H1 (cell line): ENCODE results near the gene DIP2B. TPM values are rescaled to one million over a fixed set of nuclear protein-coding genes. Genes with fewer than 3 reads are reported as not detected.

ENCODE experiments used
- KDM1A ChIP-seq: fragments of 200-600, 300-600 bp; sonication (generic); IDR thresholded peaks from 2 replicates; pipeline ENCODE4 v1.7.1; 2016; ENCODE audit warnings: mild to moderate bottlenecking, low read length, borderline replicate concordance
- polyA plus RNA-seq, 7 experiments: library from polyadenylated mRNA; depleted of rRNA in 3 of 7; stranded (reverse) in 5 of 7; unstranded in 2 of 7; fragments of >200 nt in 5 of 7; fragments of 200-250 nt in 2 of 7; gene quantifications; 1 replicate in 5 of 7; 2 replicates in 1 of 7; 4 replicates in 1 of 7; pipeline versions ENCODE4 v1.2.1 to v1.2.3, GENCODE V29; 2011 to 2013; ENCODE audit warnings: missing spikeins in 2 of 7, mixed read lengths in 2 of 7
- total RNA-seq: library from RNA; stranded (reverse); fragmentation: NEBNext Ultra II Directional; extraction: Animal tissue kit (Norgen Biotek cat#: 25700); gene quantifications from 2 replicates; pipeline ENCODE4 v1.2.1, GENCODE V29; 2021
- TF ChIP-seq, protein P1 (sequence below): IDR thresholded peaks from 2 replicates; pipeline ENCODE4 v1.6.1; 2012; ENCODE audit warnings: inconsistent platforms

DIP2B gene
- total and polyA plus RNA-seq, 2 of the 8 experiments (the other 6 are each of a cell fraction or from before 2014, with no cell fraction given) = 11.1 to 29.6 TPM

DNA sequence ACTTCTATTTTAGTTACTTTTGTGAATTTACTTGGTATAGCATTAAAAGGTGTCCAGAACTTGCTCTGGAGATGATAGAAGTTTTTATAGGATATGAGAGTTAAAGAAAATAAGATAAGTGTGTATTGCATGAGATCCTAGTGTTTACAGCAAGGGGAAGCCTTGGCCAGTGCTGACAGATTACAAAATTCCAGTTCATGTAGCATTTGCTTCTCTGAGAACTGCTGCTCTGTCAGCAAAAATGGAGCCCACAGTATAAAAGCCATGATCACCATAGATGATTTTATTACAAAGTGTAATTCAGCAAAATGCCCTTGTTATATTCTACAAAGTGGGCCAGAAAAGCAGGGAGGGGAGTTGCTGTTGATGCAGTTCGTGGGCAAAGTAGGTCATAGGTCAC, 219.1 kb downstream of the DIP2B start (continued):
- TF ChIP-seq, protein P1, sequence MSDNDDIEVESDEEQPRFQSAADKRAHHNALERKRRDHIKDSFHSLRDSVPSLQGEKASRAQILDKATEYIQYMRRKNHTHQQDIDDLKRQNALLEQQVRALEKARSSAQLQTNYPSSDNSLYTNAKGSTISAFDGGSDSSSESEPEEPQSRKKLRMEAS = no peak
- no peak for TF ChIP-seq KDM1A
